RWPE2 (cell line): Measurements from ENCODE around the gene RHEB.

ENCODE experiments used
- ATAC-seq: fragments of 200-7000 bp; cut with Tn5 transposase; 3 replicates; pipeline ENCODE4 v1.9.1; 2021; ENCODE audit warnings: low read depth
- DNase-seq: peaks from one replicate; pipeline ENCODE4 v3.0.0-alpha.2; 2020; ENCODE audit warnings: low spot score
- H3K27ac ChIP-seq: fragments of 450-650 bp; 2 replicates; pipeline ENCODE4 v1.5.1; 2017; ENCODE audit warnings: mild to moderate bottlenecking; ENCODE audit not compliant: poor library complexity, severe bottlenecking
- H3K27me3 ChIP-seq: fragments of 250-450 bp; sonication (Bioruptor Pico); 2 replicates; pipeline ENCODE4 v1.5.1; 2021; ENCODE audit warnings: mild to moderate bottlenecking, moderate library complexity; ENCODE audit not compliant: insufficient read depth, poor library complexity, severe bottlenecking
- H3K36me3 ChIP-seq: fragments of 250-450 bp; sonication (Bioruptor Pico); 2 replicates; pipeline ENCODE4 v1.5.1; 2020; ENCODE audit warnings: low read depth, mild to moderate bottlenecking, moderate library complexity
- H3K4me1 ChIP-seq: fragments of 250-450 bp; sonication (Bioruptor Pico); 2 replicates; pipeline ENCODE4 v1.5.1; 2021; ENCODE audit warnings: mild to moderate bottlenecking, moderate library complexity; ENCODE audit not compliant: insufficient read depth, poor library complexity, severe bottlenecking
- H3K4me3 ChIP-seq: fragments of 250-450 bp; sonication (Bioruptor Pico); 2 replicates; pipeline ENCODE4 v1.5.1; 2021; ENCODE audit warnings: mild to moderate bottlenecking, moderate library complexity; ENCODE audit not compliant: severe bottlenecking
- H3K9me3 ChIP-seq: fragments of 250-450 bp; sonication (Bioruptor Pico); 2 replicates; pipeline ENCODE4 v1.5.1; 2021; ENCODE audit warnings: mild to moderate bottlenecking, moderate library complexity; ENCODE audit not compliant: severe bottlenecking
- TF ChIP-seq, protein P1 (sequence below): fragments of 450-650 bp; IDR thresholded peaks from one replicate; pipeline ENCODE4 v1.5.1; 2017; ENCODE audit warnings: mild to moderate bottlenecking, moderate library complexity; ENCODE audit not compliant: poor library complexity, severe bottlenecking

Gene RHEB

DNA sequence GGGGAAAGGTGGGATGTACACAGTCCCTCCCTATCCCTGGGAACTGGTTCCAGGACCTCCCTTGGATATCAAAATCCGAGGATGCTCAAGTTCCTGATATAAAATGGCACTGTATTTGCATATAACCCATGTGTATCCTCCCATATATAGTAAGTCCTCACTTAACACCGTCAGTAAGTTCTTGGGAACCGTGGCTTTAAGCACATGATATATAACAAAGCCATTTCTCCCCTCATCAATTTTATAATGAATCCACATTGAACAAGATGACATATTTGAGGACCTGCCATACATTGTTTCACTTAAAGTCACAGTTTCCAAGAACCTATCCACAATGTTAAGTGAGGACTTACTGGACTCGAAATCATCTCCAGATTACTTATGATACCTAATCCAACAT lies 85.1 kb downstream of the RHEB start:
- TF ChIP-seq, protein P1, sequence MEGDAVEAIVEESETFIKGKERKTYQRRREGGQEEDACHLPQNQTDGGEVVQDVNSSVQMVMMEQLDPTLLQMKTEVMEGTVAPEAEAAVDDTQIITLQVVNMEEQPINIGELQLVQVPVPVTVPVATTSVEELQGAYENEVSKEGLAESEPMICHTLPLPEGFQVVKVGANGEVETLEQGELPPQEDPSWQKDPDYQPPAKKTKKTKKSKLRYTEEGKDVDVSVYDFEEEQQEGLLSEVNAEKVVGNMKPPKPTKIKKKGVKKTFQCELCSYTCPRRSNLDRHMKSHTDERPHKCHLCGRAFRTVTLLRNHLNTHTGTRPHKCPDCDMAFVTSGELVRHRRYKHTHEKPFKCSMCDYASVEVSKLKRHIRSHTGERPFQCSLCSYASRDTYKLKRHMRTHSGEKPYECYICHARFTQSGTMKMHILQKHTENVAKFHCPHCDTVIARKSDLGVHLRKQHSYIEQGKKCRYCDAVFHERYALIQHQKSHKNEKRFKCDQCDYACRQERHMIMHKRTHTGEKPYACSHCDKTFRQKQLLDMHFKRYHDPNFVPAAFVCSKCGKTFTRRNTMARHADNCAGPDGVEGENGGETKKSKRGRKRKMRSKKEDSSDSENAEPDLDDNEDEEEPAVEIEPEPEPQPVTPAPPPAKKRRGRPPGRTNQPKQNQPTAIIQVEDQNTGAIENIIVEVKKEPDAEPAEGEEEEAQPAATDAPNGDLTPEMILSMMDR, result no peak

DNA sequence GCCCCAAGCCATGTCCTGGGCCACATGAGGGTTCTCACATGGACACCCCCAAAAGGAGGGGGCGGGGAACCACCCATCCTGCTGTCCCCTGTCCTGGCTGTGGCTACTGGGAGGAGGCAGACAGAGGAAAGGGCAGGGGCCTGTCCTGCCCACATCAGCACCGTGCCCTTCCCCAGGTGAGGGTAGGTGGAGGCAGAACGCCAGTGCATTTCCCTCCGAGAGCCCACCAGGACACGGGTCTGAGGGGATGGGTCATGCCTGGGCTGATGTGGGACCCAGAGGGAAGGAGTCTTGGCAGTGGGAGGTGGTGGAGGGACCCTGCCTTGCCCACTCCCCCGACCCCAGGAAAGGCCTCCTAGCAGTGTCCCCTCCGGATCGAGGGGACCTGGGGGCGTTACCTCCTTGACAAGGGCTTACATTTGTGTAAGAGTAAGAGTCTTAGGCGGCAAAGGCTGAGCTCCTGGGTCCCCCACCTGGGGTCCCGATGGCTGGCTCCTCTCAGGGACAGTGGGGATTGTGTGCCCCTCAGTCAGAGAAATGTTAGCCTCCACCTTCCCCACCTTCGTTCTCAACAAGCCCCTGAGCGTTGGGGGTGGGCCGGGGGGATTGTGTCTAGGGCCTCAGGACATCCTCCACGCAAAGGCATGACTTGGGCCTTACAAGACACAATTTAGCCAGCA lies 85.8 kb downstream of the RHEB start:
- TF ChIP-seq, protein P1, result no peak
- H3K27ac ChIP-seq, result no peak overlapping the region
- no peak for DNase-seq
- no peak overlapping the region for H3K4me3 ChIP-seq
- no peaks in the 10 kb centered on the region for H3K4me1 ChIP-seq
- ATAC-seq, result no peak
- no peaks in the 10 kb centered on the region for H3K36me3 ChIP-seq
- H3K9me3 ChIP-seq, result no peaks in the 10 kb centered on the region
- no peaks in the 10 kb centered on the region for H3K27me3 ChIP-seq

More for the DNA sequence above, 85.1 kb downstream of the RHEB start:
- DNase-seq (no peak), ATAC-seq (no peak)
- Histone ChIP-seq H3K9me3 (no peaks in the 10 kb centered on the region), H3K4me1 (no peaks in the 10 kb centered on the region), H3K27ac (no peak overlapping the region), H3K36me3 (no peaks in the 10 kb centered on the region), H3K4me3 (no peak overlapping the region), H3K27me3 (no peaks in the 10 kb centered on the region)

DNA sequence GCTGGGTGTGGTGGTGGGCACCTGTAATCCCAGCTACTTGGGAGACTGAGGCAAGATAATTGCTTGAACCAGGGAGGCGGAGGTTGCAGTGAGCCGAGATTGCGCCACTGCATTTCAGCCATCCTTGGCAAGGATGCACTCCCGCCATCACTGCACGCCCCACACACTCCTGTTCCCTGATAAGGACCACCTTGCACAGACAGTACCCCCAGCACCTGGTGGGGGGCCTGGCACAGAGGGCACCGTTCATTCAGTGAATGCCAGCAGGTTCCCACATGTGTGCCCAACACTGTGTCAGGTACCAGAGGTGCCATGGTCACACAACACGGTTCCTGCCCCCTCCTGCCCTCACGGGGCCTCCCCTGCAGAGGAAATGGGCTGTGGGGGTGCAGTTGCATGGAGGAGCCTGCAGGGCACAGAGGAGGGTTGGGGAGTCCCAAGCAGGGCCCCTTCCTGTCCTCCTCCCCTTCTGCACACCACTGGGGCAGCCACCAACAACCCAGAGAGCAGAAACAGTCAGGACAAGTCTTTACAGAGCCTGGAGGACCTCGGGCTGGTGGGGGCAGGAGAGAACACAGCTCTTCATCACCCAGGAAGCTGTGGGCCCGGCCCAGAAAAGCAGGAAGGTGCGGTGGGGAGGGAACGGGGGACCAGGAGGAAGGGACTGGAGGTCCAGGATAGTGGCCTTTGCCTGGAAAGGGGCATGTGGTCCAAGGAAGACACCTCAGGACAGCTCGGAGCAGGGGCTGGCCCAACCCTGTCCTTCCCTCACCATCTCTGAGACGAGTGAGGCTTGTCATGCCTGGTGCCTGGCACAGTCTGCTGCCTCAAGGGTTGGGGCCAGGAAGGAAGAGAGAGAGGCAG lies 86.8 kb downstream of the RHEB start:
- H3K4me3 ChIP-seq, result no peak overlapping the region
- no peak for DNase-seq
- H3K4me1 ChIP-seq, result no peaks in the 10 kb centered on the region
- no peaks in the 10 kb centered on the region for H3K36me3 ChIP-seq
- TF ChIP-seq, protein P1, result no peak
- ATAC-seq, result peak; percentile 43
- no peaks in the 10 kb centered on the region for H3K27me3 ChIP-seq
- no peaks in the 10 kb centered on the region for H3K9me3 ChIP-seq
- H3K27ac ChIP-seq, result no peak overlapping the region

DNA sequence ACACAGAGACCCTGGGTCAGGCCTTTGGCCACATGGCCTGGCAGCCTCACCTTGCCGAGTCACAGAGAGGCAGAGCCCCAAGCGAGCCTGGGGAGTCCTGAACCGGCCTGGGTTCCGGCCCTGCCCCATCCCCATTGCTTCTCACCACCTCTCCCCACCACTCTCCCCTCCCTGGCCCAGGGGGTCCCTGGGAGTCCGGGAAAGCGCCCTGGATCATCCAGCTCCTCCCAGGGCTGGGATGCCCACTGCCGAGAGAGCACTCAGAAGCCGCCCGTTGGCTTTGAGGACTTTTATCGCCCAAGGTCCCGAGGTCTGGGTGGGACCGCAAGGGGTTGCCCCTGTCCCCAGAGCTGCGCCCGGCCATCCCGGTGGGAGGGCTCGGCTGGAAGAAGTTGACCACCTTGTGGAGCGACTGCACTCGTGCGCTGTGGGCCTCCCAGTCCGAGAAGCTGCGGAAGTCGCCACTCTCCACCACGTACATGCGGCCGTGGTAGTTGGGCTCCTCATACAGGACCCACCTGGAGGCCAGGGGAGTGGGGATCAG lies 87.9 kb downstream of the RHEB start:
- Histone ChIP-seq H3K4me3 (no peak overlapping the region), H3K27ac (no peak overlapping the region), H3K9me3 (no peaks in the 10 kb centered on the region), H3K4me1 (peaks cover 1% of the 10 kb centered on the region), H3K27me3 (no peaks in the 10 kb centered on the region), H3K36me3 (no peaks in the 10 kb centered on the region)
- no peak for DNase-seq
- ATAC-seq, result no peak
- TF ChIP-seq, protein P1, result no peak
